Naive thymus-derived CD4-positive, alpha-beta T cell (primary cell): ENCODE results near the gene ACAT2. TPM values are rescaled to one million over a fixed set of nuclear protein-coding genes. Genes with fewer than 3 reads are reported as not detected.
"Not testable (repeated sequence)": the region's sequence is repeated elsewhere in the genome, so short reads cannot be mapped to it uniquely, and the experiment has no call there.

ENCODE experiments used
- ATAC-seq: fragments of 150-1000 bp; cut with Tn5 transposase; 2 replicates; pipeline ENCODE4 v1.10.0; 2021; ENCODE audit warnings: mild to moderate bottlenecking, moderate library complexity
- CTCF ChIA-PET: fragments of 350-600 bp; sonication (Branson Sonifier 250); formaldehyde crosslinking; loops from one replicate; lab custom pipeline; 2021; ENCODE audit warnings: antibody characterized with exemption; lab: Charles Lee
- POLR2A ChIA-PET: fragments of 350-600 bp; sonication (Branson Sonifier 250); formaldehyde crosslinking; loops from one replicate; lab custom pipeline; 2021; ENCODE audit warnings: antibody characterized with exemption, inconsistent platforms; lab: Charles Lee
- DNase-seq, 9 donors: peaks; one replicate each; pipeline versions ENCODE4 v3.0.0 to v3.0.0-alpha.2; 2020 to 2022; ENCODE audit warnings: mixed read lengths in 1 of 9
- H3K27ac ChIP-seq: one replicate; pipeline ENCODE4 v1.7.0; 2013; ENCODE audit warnings: mild to moderate bottlenecking, low read depth, low read length, moderate library complexity
- H3K27me3 ChIP-seq, 2 donors: one replicate each; pipeline ENCODE4 v1.7.0; 2013; ENCODE audit warnings: low read length in 2 of 2, mild to moderate bottlenecking in 2 of 2, moderate library complexity in 2 of 2; ENCODE audit not compliant: control insufficient read depth in 2 of 2, insufficient read depth in 2 of 2
- H3K36me3 ChIP-seq, 3 experiments: 1 replicate in 2 of 3; 2 replicates in 1 of 3; pipeline ENCODE4 v1.7.0; 2013; ENCODE audit warnings: low read length in 3 of 3, mild to moderate bottlenecking in 3 of 3, moderate library complexity in 1 of 3; ENCODE audit not compliant: insufficient read depth in 3 of 3, control insufficient read depth in 2 of 3
- H3K4me1 ChIP-seq, 2 donors: one replicate each; pipeline ENCODE4 v1.7.0; 2013; ENCODE audit warnings: low read length in 2 of 2, mild to moderate bottlenecking in 2 of 2, moderate library complexity in 1 of 2; ENCODE audit not compliant: control insufficient read depth in 2 of 2, insufficient read depth in 2 of 2
- H3K4me3 ChIP-seq: 2 replicates; pipeline ENCODE4 v1.7.0; 2013; ENCODE audit warnings: mild to moderate bottlenecking, low read length
- H3K9me3 ChIP-seq, 3 experiments: 1 replicate in 2 of 3; 2 replicates in 1 of 3; pipeline ENCODE4 v1.7.0; 2013; ENCODE audit warnings: low read length in 3 of 3; ENCODE audit not compliant: control insufficient read depth in 2 of 3
- H3K27ac Mint-ChIP-seq, 9 donors: one replicate each; pipeline ENCODE4 v1.8.0; 2020 to 2022; ENCODE audit warnings: mixed read lengths in 9 of 9, mild to moderate bottlenecking in 8 of 9, moderate library complexity in 5 of 9, inconsistent platforms in 2 of 9
- H3K27me3 Mint-ChIP-seq, 5 donors: one replicate each; pipeline ENCODE4 v1.8.0; 2021 to 2022; ENCODE audit warnings: mixed read lengths in 5 of 5, mild to moderate bottlenecking in 1 of 5
- H3K36me3 Mint-ChIP-seq, 5 donors: one replicate each; pipeline ENCODE4 v1.8.0; 2020 to 2022; ENCODE audit warnings: mixed read lengths in 5 of 5, mild to moderate bottlenecking in 3 of 5, inconsistent platforms in 1 of 5
- H3K4me1 Mint-ChIP-seq, 7 donors: one replicate each; pipeline ENCODE4 v1.8.0; 2020 to 2022; ENCODE audit warnings: mixed read lengths in 7 of 7, mild to moderate bottlenecking in 3 of 7, inconsistent platforms in 1 of 7
- H3K4me3 Mint-ChIP-seq, 10 donors: one replicate each; pipeline ENCODE4 v1.8.0; 2020 to 2022; ENCODE audit warnings: mild to moderate bottlenecking in 10 of 10, mixed read lengths in 10 of 10, moderate library complexity in 6 of 10, inconsistent platforms in 2 of 10
- H3K9me3 Mint-ChIP-seq, 11 donors: one replicate each; pipeline ENCODE4 v1.8.0; 2020 to 2022; ENCODE audit warnings: mixed read lengths in 11 of 11, mild to moderate bottlenecking in 4 of 11, inconsistent platforms in 1 of 11, moderate library complexity in 1 of 11
- intact Hi-C, 2 donors: fragments of 100-400 bp; cut with micrococcal nuclease; formaldehyde crosslinking; loops; one replicate each; pipeline ENCODE4 v1.15.1; 2023
- polyA plus RNA-seq, 2 donors: library from polyadenylated mRNA; unstranded; fragments of 300-500 nt; fragmentation: Illumina TruSeq; gene quantifications; one replicate each; pipeline ENCODE4 v1.2.3, GENCODE V29; 2021
- total RNA-seq, 6 experiments: library from RNA in 5 of 6; stranded (reverse) in 5 of 6; gene quantifications; 1 replicate in 5 of 6; 2 replicates in 1 of 6; pipeline ENCODE4 v1.2.3 and lab custom pipeline; 2021 to 2026

The ACAT2 gene
- total and polyA plus RNA-seq, 7 experiments from 2014 or later: 18.5 to 53.9 (median 29.0) TPM

DNA sequence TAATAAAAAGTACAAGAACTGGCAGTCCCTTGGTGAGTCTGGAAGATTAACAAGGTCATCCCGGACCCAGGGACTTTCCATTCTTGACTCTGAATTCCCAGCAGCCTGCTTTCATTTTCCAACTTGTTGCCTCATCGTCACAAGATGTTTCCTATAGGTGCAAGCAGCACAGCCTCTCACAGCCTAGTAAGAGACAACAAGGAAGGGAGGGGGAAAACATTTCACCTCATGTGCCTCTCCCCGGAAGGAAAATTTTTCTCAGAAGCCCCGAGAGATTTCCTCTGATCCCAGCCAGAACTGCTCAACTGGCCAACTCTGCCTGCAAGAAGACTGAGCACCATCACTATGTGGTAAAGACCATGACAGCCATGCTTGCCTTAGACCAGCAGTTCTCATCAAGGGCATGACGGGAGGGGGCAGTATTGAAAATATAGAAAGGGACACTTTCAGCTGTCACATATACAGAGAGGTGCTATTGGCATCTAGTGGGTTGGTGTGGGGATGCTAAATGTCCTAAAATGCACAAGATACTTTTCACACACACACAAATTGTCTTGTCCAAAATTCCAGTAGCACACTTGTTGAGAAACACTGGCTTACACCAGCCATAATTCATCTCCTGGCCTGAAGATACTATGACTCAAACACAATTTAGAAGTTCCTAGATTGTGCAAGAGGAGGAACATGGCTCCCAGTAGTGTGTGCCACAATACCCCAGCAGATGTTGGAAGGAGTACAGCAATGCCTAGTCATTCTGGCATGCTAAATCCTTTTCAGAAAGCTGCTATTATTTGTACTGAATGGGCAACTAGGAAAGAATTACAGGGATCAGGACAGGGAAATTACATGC lies 45.4 kb upstream of the ACAT2 start:
- POLR2A ChIA-PET: interaction anchor here (1.0 to 2.2 kb wide), 4 partner anchors 10 to 128 kb away, joined by 3 to 10 read pairs (median 4); partner anchors contain the start of gene WTAP

DNA sequence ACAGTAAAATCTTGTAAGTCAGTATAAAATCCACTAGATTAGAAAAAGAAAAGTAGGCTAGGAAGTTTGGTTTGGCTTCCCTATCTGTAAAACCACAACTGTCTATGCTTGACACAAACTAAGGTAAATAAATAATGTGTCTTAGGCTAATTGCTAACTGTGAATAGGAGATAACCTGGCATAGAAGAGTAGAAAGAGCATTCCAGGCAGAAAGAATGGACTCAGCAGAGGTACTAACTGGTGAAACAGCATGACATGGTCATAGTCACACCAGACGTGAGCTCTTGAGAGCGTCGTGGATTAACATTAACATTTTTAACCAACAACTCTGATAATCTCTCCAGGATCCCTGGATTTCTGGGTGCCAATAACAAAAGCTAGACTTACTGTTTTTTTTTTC lies 43.2 kb upstream of the ACAT2 start:
- H3K9me3 Mint-ChIP-seq: peaks cover 0 to 11% (median 3%) of the 10 kb centered on the region in 11 donors
- H3K9me3 ChIP-seq: no peaks in the 10 kb centered on the region
- H3K27me3 Mint-ChIP-seq: no peaks in the 10 kb centered on the region
- H3K4me3 ChIP-seq: no peak overlapping the region
- H3K4me3 Mint-ChIP-seq: no peak overlapping the region
- POLR2A ChIA-PET: interaction anchor here (0.9 to 2.2 kb wide), 3 partner anchors 8 to 214 kb away, joined by 3 to 10 read pairs (median 4); partner anchors contain the start of genes TCP1 and WTAP
- no peak for DNase-seq
- H3K4me1 ChIP-seq: no peaks in the 10 kb centered on the region
- peaks cover 10 to 19% (median 14%) of the 10 kb centered on the region in 7 donors for H3K4me1 Mint-ChIP-seq
- no peak overlapping the region for H3K27ac ChIP-seq
- CTCF ChIA-PET: interaction anchor here (0.6 to 1.2 kb wide), 4 partner anchors 20 to 148 kb away, joined by 4 read pairs; no protein-coding TSS in a partner anchor
- peaks cover 7 to 16% (median 11%) of the 10 kb centered on the region in 5 donors for H3K36me3 Mint-ChIP-seq
- H3K27ac Mint-ChIP-seq: peak overlapping the region in 2 of 9 donors; percentile 41 to 55
- no peaks in the 10 kb centered on the region for H3K36me3 ChIP-seq
- H3K27me3 ChIP-seq: no peaks in the 10 kb centered on the region
- no peak for ATAC-seq
- intact Hi-C loops: no loop called here

More for the DNA sequence above, 45.4 kb upstream of the ACAT2 start:
- Histone ChIP-seq H3K27me3 (no peaks in the 10 kb centered on the region), H3K4me3 (no peak overlapping the region), H3K4me1 (no peaks in the 10 kb centered on the region), H3K9me3 (no peaks in the 10 kb centered on the region), H3K36me3 (no peaks in the 10 kb centered on the region), H3K27ac (no peak overlapping the region)
- no peak for DNase-seq
- Mint-ChIP-seq H3K9me3 (no peaks in the 10 kb centered on the region), H3K27me3 (no peaks in the 10 kb centered on the region), H3K27ac (no peak overlapping the region), H3K4me1 (peaks cover 0 to 7% (median 4%) of the 10 kb centered on the region in 7 donors), H3K4me3 (no peak overlapping the region), H3K36me3 (peaks cover 0 to 2% (median 0%) of the 10 kb centered on the region in 5 donors)
- ATAC-seq: peak; percentile 80
- intact Hi-C loops: no loop called here
- CTCF ChIA-PET: interaction anchor here (0.8 to 1.3 kb wide), 3 partner anchors 22 to 48 kb away, joined by 3 read pairs; partner anchors contain the start of gene SOD2

- H3K36me3 ChIP-seq: no peaks in the 10 kb centered on the region
- H3K9me3 Mint-ChIP-seq: peaks cover 0 to 11% (median 3%) of the 10 kb centered on the region in 11 donors
- CTCF ChIA-PET: interaction anchor here (0.7 to 1.4 kb wide), 4 partner anchors 21 to 579 kb away, joined by 4 to 7 read pairs (median 4); no protein-coding TSS in a partner anchor
- DNase-seq (no peak), ATAC-seq (no peak)
- no peak overlapping the region for H3K4me3 ChIP-seq
- H3K4me3 Mint-ChIP-seq: no peak overlapping the region
- H3K27ac Mint-ChIP-seq: peak overlapping the region in 1 of 9 donors; percentile 72
- POLR2A ChIA-PET: interaction anchor here (1.4 kb wide), 1 partner anchor 71 kb away, joined by 3 read pairs; the partner anchor contains the start of gene TCP1
- peaks cover 12 to 22% (median 18%) of the 10 kb centered on the region in 7 donors for H3K4me1 Mint-ChIP-seq
- intact Hi-C loops: no loop called here
- H3K27me3 ChIP-seq: no peaks in the 10 kb centered on the region
- no peak overlapping the region for H3K27ac ChIP-seq
- H3K4me1 ChIP-seq: no peaks in the 10 kb centered on the region
- H3K36me3 Mint-ChIP-seq: peaks cover 7 to 18% (median 11%) of the 10 kb centered on the region in 5 donors
- H3K9me3 ChIP-seq: no peaks in the 10 kb centered on the region
- no peaks in the 10 kb centered on the region for H3K27me3 Mint-ChIP-seq
Observed at GRCh38 chr6:159719287-159719686, 42.6 kb upstream of the ACAT2 start.

DNA sequence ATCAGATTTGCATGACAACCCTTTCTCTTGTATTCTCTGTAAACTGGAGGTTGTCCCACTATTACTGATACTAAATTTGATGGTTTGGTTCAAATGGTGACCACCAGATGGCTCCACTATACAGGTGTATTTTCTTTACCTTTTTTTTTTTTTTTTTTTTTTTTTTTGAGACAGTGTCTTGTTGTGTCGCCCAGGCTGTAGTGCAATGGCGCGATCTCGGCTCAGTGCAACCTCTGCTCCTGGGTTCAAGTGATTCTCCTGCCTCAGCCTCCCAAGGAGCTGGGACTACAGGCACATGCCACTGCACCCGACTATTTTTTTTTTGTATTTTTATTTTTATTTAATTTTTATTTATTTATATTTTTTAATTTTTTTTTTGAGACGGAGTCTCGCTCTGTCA lies 41.1 kb upstream of the ACAT2 start:
- ATAC-seq (peak; percentile 85), DNase-seq (peak in 7 of 9 donors; percentile 54 to 73 (median 65))
- H3K4me1 ChIP-seq: peaks cover under 1 to 4% of the 10 kb centered on the region in 2 donors
- H3K9me3 ChIP-seq: no peaks in the 10 kb centered on the region
- H3K36me3 ChIP-seq: no peaks in the 10 kb centered on the region
- no peak overlapping the region for H3K4me3 ChIP-seq
- peaks cover 0 to 11% (median 3%) of the 10 kb centered on the region in 11 donors for H3K9me3 Mint-ChIP-seq
- H3K4me1 Mint-ChIP-seq: peaks cover 12 to 33% (median 25%) of the 10 kb centered on the region in 7 donors
- peak overlapping the region in 1 of 9 donors; percentile 32 for H3K27ac Mint-ChIP-seq
- CTCF ChIA-PET: interaction anchor here (0.6 to 1.6 kb wide), 10 partner anchors 9 to 736 kb away, joined by 3 to 7 read pairs (median 3); no protein-coding TSS in a partner anchor
- intact Hi-C loops: loop anchor here (1.0 to 10.0 kb wide), 7 partner anchors 28 to 906 kb away; partner anchors contain the start of genes EZR (in 1 of the 2) and TAGAP (in 1 of the 2)
- no peak overlapping the region for H3K27ac ChIP-seq
- peaks cover 7 to 18% (median 11%) of the 10 kb centered on the region in 5 donors for H3K36me3 Mint-ChIP-seq
- H3K27me3 ChIP-seq: no peaks in the 10 kb centered on the region
- H3K4me3 Mint-ChIP-seq: no peak overlapping the region
- POLR2A ChIA-PET: interaction anchor here (1.0 to 1.3 kb wide), 3 partner anchors 26 to 69 kb away, joined by 3 to 6 read pairs (median 3); no protein-coding TSS in a partner anchor
- no peaks in the 10 kb centered on the region for H3K27me3 Mint-ChIP-seq

- Mint-ChIP-seq H3K36me3 (peaks cover 7 to 16% (median 11%) of the 10 kb centered on the region in 5 donors), H3K9me3 (peaks cover 0 to 15% (median 3%) of the 10 kb centered on the region in 11 donors), H3K27ac (peak overlapping the region in 1 of 9 donors; percentile 100), H3K4me1 (peaks cover 18 to 43% (median 34%) of the 10 kb centered on the region in 7 donors)
- peaks cover 9 to 13% of the 10 kb centered on the region in 2 donors for H3K4me1 ChIP-seq
- H3K4me3 ChIP-seq, H3K9me3 ChIP-seq, H3K27me3 ChIP-seq, H3K4me3 Mint-ChIP-seq, DNase-seq, H3K36me3 ChIP-seq, H3K27ac ChIP-seq, H3K27me3 Mint-ChIP-seq, ATAC-seq: not testable (repeated sequence)
- POLR2A ChIA-PET: interaction anchor here (1.2 to 3.0 kb wide), 3 partner anchors 39 to 131 kb away, joined by 3 to 13 read pairs (median 3); partner anchors contain the start of genes ACAT2 and TCP1
- intact Hi-C loops: loop anchor here (10.0 kb wide), 2 partner anchors 677 to 907 kb away; partner anchors contain the start of genes EZR (in 1 of the 2) and TAGAP (in 1 of the 2)
- CTCF ChIA-PET: interaction anchor here (0.8 to 1.5 kb wide), 5 partner anchors 12 to 221 kb away, joined by 3 to 5 read pairs (median 3); no protein-coding TSS in a partner anchor
Observed at GRCh38 chr6:159721981-159722380, 39.9 kb upstream of the ACAT2 start.
